ENCODE results near the gene CCL3. TPM values are rescaled to one million over a fixed set of nuclear protein-coding genes. Genes with fewer than 3 reads are reported as not detected.
"Not testable (repeated sequence)": the region's sequence is repeated elsewhere in the genome, so short reads cannot be mapped to it uniquely, and the experiment has no call there.

The CCL3 gene
- total RNA-seq, 1 donor from 2014 or later, result not detected

- DNase-seq, result not testable (repeated sequence)
Measured at GRCh38 chr17:36114971-36115648, 25.2 kb upstream of the CCL3 start.

GRCh38 chr17:36113131-36113530 is 23.2 kb upstream of the CCL3 start:
- not testable (repeated sequence) for DNase-seq

- no peak for DNase-seq
Measured at GRCh38 chr17:36112572-36112971, 22.6 kb upstream of the CCL3 start.

- no peak for DNase-seq
Measured at GRCh38 chr17:36111068-36111490, 21.1 kb upstream of the CCL3 start.

- DNase-seq, result not testable (repeated sequence)
Measured at GRCh38 chr17:36108265-36108664, 18.3 kb upstream of the CCL3 start.

GRCh38 chr17:36107660-36108059 is 17.7 kb upstream of the CCL3 start:
- no peak for DNase-seq

- DNase-seq, result no peak
Measured at GRCh38 chr17:36106493-36106835, 16.5 kb upstream of the CCL3 start.

- no peak for DNase-seq
Measured at GRCh38 chr17:36105781-36106492, 16.0 kb upstream of the CCL3 start.

GRCh38 chr17:36104701-36105181 is 14.8 kb upstream of the CCL3 start:
- DNase-seq, result no peak

- not testable (repeated sequence) for DNase-seq
Measured at GRCh38 chr17:36104246-36104645, 14.3 kb upstream of the CCL3 start.

GRCh38 chr17:36103401-36103975 is 13.5 kb upstream of the CCL3 start, which contains the start of gene CCL4:
CCL4 (plus strand) TSS chr17:36103827; CDS start chr17:36103906, 79 bp downstream.
- DNase-seq, result not testable (repeated sequence)

GRCh38 chr17:36099004-36099403 is 9.1 kb upstream of the CCL3 start:
- not testable (repeated sequence) for DNase-seq

- DNase-seq, result no peak
Measured at GRCh38 chr17:36095992-36096391, 6.0 kb upstream of the CCL3 start.

- DNase-seq, result no peak
Measured at GRCh38 chr17:36094746-36095145, 4.8 kb upstream of the CCL3 start.

- no peak for DNase-seq
Measured at GRCh38 chr17:36094232-36094631, 4.3 kb upstream of the CCL3 start.

GRCh38 chr17:36092715-36093114 is 2.8 kb upstream of the CCL3 start:
- not testable (repeated sequence) for DNase-seq

GRCh38 chr17:36092230-36092629 is 2.3 kb upstream of the CCL3 start:
- DNase-seq, result no peak

GRCh38 chr17:36089339-36089865 is 541 bp downstream of the CCL3 start:
- no peak for DNase-seq

- DNase-seq, result no peak
Measured at GRCh38 chr17:36088670-36089338, 1.1 kb downstream of the CCL3 start.

- DNase-seq, result not testable (repeated sequence)
Measured at GRCh38 chr17:36087897-36088572, 1.9 kb downstream of the CCL3 start.

- DNase-seq, result not testable (repeated sequence)
Measured at GRCh38 chr17:36087471-36087870, 2.5 kb downstream of the CCL3 start.

GRCh38 chr17:36086791-36087190 is 3.2 kb downstream of the CCL3 start:
- no peak for DNase-seq

All from dermis blood vessel endothelial cell (primary cell).